GM12801 (cell line): ENCODE measurements around the gene CALN1.

Experiments
- TF ChIP-seq, protein P1 (sequence below): IDR thresholded peaks from one replicate; pipeline ENCODE4 v1.5.1; 2011; ENCODE audit warnings: control low read depth; ENCODE audit not compliant: insufficient read length; ENCODE audit errors: extremely low read depth

CALN1 gene

DNA sequence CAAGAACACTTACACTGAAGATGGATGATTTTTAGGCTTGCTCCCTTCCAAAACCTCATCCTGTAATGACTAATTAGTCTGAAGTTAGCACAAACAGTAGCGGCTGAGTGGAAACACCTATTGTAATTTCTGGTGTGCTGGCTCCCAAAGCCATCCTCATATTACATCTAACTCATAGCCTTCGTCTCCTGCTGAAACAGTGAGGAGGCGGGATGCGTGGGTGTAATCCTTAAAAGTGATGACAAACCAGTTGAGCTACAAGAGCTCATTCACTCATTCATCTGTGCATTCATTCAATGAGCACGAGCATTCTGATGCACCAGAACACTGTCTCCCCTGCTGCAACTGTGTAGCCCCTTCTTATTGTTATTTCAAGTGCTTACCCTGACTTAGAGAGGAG is 235.3 kb downstream of the CALN1 start:
- TF ChIP-seq, protein P1, sequence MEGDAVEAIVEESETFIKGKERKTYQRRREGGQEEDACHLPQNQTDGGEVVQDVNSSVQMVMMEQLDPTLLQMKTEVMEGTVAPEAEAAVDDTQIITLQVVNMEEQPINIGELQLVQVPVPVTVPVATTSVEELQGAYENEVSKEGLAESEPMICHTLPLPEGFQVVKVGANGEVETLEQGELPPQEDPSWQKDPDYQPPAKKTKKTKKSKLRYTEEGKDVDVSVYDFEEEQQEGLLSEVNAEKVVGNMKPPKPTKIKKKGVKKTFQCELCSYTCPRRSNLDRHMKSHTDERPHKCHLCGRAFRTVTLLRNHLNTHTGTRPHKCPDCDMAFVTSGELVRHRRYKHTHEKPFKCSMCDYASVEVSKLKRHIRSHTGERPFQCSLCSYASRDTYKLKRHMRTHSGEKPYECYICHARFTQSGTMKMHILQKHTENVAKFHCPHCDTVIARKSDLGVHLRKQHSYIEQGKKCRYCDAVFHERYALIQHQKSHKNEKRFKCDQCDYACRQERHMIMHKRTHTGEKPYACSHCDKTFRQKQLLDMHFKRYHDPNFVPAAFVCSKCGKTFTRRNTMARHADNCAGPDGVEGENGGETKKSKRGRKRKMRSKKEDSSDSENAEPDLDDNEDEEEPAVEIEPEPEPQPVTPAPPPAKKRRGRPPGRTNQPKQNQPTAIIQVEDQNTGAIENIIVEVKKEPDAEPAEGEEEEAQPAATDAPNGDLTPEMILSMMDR, result no peak

DNA sequence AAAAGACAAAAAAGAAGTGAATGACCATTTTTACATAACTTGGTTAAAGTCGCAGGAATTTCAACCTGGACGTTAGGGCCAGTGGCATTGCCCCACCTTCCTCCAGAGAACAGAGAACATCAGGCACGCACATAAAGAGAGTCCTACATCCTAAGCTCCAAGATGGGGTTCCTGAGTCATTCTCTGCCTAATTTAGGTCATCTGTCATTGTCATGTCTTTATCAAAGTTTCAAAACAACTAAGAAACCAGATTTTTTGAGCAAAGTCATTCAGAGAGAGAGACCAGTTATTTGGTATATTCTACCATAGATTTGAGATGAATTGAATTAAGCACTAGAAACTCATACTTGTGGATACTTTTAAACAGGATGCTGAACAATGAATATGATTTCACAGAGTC is 241.7 kb downstream of the CALN1 start:
- TF ChIP-seq, protein P1, result no peak

DNA sequence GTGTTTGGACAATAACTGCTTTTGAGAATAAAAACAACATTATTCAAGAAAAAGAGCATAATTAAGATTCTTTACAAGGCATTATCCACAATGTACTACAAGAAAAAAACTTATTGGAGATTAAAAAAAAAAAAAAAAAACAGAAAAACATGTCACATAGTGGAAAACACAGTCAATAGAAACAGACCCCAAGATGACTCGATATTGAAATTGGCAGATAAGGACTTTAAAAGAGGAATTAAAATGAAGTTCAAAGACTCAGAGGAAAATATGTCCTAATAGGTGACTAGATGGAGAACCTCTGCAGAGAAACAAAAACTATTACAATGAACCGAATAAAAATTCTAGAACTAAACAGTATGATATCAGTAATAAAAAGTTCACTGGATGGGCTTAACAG is 248.9 kb downstream of the CALN1 start:
- TF ChIP-seq, protein P1, result no peak

DNA sequence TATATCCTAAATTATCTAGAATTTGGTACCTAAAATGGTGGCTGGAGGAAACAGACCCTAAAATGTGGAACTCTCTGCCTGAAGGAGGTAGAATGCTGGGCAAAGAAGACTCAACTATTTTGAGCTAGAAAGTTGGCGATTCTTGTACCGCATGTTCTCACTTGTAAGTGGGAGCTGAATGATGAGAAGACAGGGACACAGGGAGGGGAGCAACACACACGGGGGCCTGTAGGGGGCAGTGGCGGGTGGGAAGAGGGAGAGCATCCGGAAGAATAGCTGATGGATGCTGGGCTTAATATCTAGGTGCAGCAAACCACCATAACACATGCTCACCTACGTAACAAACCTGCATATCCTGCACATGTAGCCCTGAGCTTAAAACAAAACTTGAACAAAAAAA is 250.6 kb downstream of the CALN1 start:
- TF ChIP-seq, protein P1, result no peak

DNA sequence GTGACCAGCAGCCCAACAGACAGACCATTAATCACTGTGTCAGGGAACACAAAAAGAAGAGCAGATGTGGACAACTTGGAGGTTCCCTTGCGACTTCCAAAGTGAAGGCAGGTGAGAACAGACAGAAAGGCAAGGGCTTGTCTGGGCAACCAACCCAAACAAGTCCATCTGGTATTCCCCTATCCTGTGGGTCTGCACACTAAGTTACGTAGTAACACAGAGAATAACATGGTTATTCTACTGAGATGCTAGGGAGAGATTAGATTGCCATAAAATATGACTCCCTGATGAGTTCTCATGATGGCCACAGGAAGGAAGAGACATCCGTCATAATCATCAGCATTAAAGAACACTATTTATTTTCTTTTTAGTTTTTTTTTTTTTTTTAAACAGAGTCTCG is 252.2 kb downstream of the CALN1 start:
- TF ChIP-seq, protein P1, result no peak

DNA sequence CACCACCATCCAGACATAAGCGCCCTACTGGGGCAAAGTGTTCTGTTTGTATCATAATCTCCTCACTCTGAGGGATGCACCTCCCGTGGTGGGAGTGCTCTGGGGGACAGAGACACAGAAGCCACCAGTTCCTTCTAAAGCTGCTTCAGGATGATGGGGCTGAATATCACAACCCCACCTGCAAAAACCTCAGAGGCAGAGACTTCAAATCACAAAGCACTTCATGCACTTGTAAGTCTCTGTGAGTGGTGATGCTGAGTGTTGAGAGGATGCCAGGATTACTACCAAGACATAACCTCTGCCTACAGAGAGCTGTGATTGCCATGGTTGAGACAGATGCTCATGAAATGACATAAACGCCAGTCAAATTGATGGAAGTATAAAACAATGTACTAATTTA is 255.5 kb downstream of the CALN1 start:
- TF ChIP-seq, protein P1, result no peak

DNA sequence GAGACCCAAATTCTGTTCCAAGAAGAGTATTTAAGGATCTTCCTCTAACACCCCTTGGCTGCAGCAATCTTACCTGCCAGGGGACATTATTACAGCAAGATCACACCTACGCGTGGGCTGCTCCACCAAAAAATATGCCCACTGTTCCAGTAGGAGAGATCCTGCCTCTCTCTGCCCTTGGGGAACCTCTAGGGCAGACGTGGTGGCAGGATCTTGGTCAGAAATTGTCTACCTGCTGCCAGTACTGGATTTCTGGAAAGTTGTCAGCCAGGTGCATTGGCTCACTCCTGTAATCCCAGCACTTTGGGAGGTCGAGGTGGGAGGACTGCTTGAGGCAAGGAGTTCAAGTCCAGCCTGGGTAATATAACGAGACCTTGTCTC is 259.0 kb downstream of the CALN1 start:
- TF ChIP-seq, protein P1, result no peak
